H1 (cell line): ENCODE data around the gene RAD9B. TPM values are rescaled to one million over a fixed set of nuclear protein-coding genes. Genes with fewer than 3 reads are reported as not detected.

Experiments
- CTCF ChIA-PET: fragments of 300-600 bp; sonication (Branson Sonifier 250); formaldehyde crosslinking; loops from one replicate; lab custom pipeline; 2021; ENCODE audit not compliant: partially characterized antibody; lab: Charles Lee
- POLR2A ChIA-PET: fragments of 300-600 bp; sonication (Branson Sonifier 250); formaldehyde crosslinking; loops from one replicate; lab custom pipeline; 2021; ENCODE audit warnings: inconsistent platforms; ENCODE audit not compliant: partially characterized antibody; lab: Charles Lee
- DNase-seq, 2 experiments: peaks; one replicate each; pipeline versions ENCODE4 v3.0.0 to v3.0.0-alpha.2; 2010 to 2022; ENCODE audit warnings: low spot score in 2 of 2, low read depth in 1 of 2, mixed read lengths in 1 of 2
- FAIRE-seq: peaks from 2 replicates; lab custom pipeline; 2011; peaks lifted over from hg19 to GRCh38; lab: Jason Lieb, UNC
- H2AFZ ChIP-seq: 2 replicates; pipeline ENCODE4 v1.8.1; 2012; ENCODE audit warnings: low read length, inconsistent platforms
- H2AK5ac ChIP-seq: 2 replicates; pipeline ENCODE4 v1.6.1; 2013; ENCODE audit warnings: low read depth, low read length
- H2BK120ac ChIP-seq: replicated peaks from 2 replicates; pipeline ENCODE3; 2013; ENCODE audit warnings: low read depth, low read length, inconsistent platforms
- H2BK12ac ChIP-seq: 2 replicates; pipeline ENCODE4 v1.6.1; 2013; ENCODE audit warnings: low read depth, low read length
- H2BK15ac ChIP-seq: 2 replicates; pipeline ENCODE4 v1.6.1; 2013; ENCODE audit warnings: low read length
- H2BK20ac ChIP-seq: 2 replicates; pipeline ENCODE4 v1.6.1; 2013; ENCODE audit warnings: low read length
- H2BK5ac ChIP-seq: 2 replicates; pipeline ENCODE4 v1.6.1; 2013; ENCODE audit warnings: low read depth, low read length
- H3K14ac ChIP-seq: 2 replicates; pipeline ENCODE4 v1.6.1; 2013; ENCODE audit warnings: inconsistent platforms; ENCODE audit not compliant: insufficient read length
- H3K18ac ChIP-seq: 2 replicates; pipeline ENCODE4 v1.6.1; 2013; ENCODE audit warnings: low read length; ENCODE audit errors: extremely low read depth
- H3K23ac ChIP-seq: 2 replicates; pipeline ENCODE4 v1.6.1; 2013; ENCODE audit warnings: inconsistent platforms; ENCODE audit not compliant: insufficient read length
- H3K23me2 ChIP-seq: 2 replicates; pipeline ENCODE4 v1.6.1; 2013; ENCODE audit warnings: low read depth, low read length
- H3K27ac ChIP-seq: 2 replicates; pipeline ENCODE4 v1.6.1; 2011; ENCODE audit warnings: low read depth, low read length, inconsistent platforms
- H3K27me3 ChIP-seq, 4 experiments: replicated peaks in 1 of 4; 1 replicate in 1 of 4; 2 replicates in 3 of 4; pipeline versions ENCODE4 v1.6.1 to v1.8.1; 2011 to 2013; ENCODE audit warnings: low read length in 3 of 4, mild to moderate bottlenecking in 3 of 4, inconsistent platforms in 2 of 4, mixed read lengths in 2 of 4, moderate library complexity in 1 of 4; ENCODE audit not compliant: control insufficient read depth in 3 of 4, insufficient read depth in 3 of 4; ENCODE audit errors: extremely low read depth in 1 of 4
- H3K36me3 ChIP-seq, 4 experiments: 2 replicates each; pipeline versions ENCODE4 v1.6.1 to v1.8.1; 2011 to 2013; ENCODE audit warnings: mild to moderate bottlenecking in 4 of 4, low read length in 3 of 4, moderate library complexity in 2 of 4, control low read depth in 1 of 4, inconsistent platforms in 1 of 4; ENCODE audit not compliant: insufficient read depth in 4 of 4, control insufficient read depth in 2 of 4
- H3K4ac ChIP-seq: replicated peaks from 2 replicates; pipeline ENCODE3; 2013; ENCODE audit warnings: low read length, low read depth, mixed read lengths, inconsistent platforms; ENCODE audit not compliant: insufficient read length
- H3K4me1 ChIP-seq, 4 experiments: replicated peaks in 1 of 4; 1 replicate in 1 of 4; 2 replicates in 3 of 4; pipeline versions ENCODE4 v1.6.1 to v1.8.1; 2011 to 2013; ENCODE audit warnings: low read length in 3 of 4, inconsistent platforms in 2 of 4, mixed read lengths in 1 of 4; ENCODE audit not compliant: insufficient read depth in 4 of 4, control insufficient read depth in 3 of 4
- H3K4me2 ChIP-seq, 2 experiments: 2 replicates each; pipeline versions ENCODE4 v1.6.1 to v1.8.1; 2011 to 2013; ENCODE audit warnings: low read depth in 2 of 2, low read length in 2 of 2, control low read depth in 1 of 2, inconsistent platforms in 1 of 2, mild to moderate bottlenecking in 1 of 2; ENCODE audit not compliant: insufficient read depth in 1 of 2
- H3K4me3 ChIP-seq, 4 experiments: fragments of 200-600, 300-600 bp in 1 of 4; sonication (generic), shearing (Covaris generic), sonication (Bioruptor Twin) in 1 of 4; 2 replicates each; pipeline versions ENCODE4 v1.5.1 to v1.8.1; 2011 to 2016; ENCODE audit warnings: low read length in 4 of 4, low read depth in 3 of 4, control low read depth in 2 of 4, inconsistent platforms in 2 of 4, mild to moderate bottlenecking in 2 of 4, mixed read lengths in 1 of 4, moderate library complexity in 1 of 4; ENCODE audit not compliant: insufficient read depth in 2 of 4; ENCODE audit errors: extremely low read depth in 1 of 4
- H3K56ac ChIP-seq: replicated peaks from 2 replicates; pipeline ENCODE3; 2013; ENCODE audit warnings: low read depth, mild to moderate bottlenecking, mixed read lengths, low read length, inconsistent platforms; ENCODE audit not compliant: insufficient read length
- H3K79me1 ChIP-seq: 2 replicates; pipeline ENCODE4 v1.6.1; 2013; ENCODE audit warnings: low read depth, low read length, control low read depth
- H3K79me2 ChIP-seq, 2 experiments: 2 replicates each; pipeline versions ENCODE4 v1.6.1 to v1.8.1; 2012 to 2013; ENCODE audit warnings: low read length in 2 of 2, mild to moderate bottlenecking in 2 of 2, inconsistent platforms in 1 of 2; ENCODE audit not compliant: insufficient read depth in 2 of 2, control insufficient read depth in 1 of 2
- H3K9ac ChIP-seq, 4 experiments: replicated peaks in 1 of 4; 1 replicate in 1 of 4; 2 replicates in 3 of 4; pipeline versions ENCODE4 v1.6.1 to v1.8.1; 2011 to 2013; ENCODE audit warnings: low read depth in 3 of 4, low read length in 3 of 4, control low read depth in 2 of 4, mild to moderate bottlenecking in 2 of 4, moderate library complexity in 2 of 4, inconsistent platforms in 1 of 4; ENCODE audit errors: extremely low read depth in 1 of 4
- H3K9me3 ChIP-seq, 2 experiments: 2 replicates each; pipeline versions ENCODE4 v1.6.1 to v1.8.1; 2012 to 2013; ENCODE audit warnings: mild to moderate bottlenecking in 2 of 2, moderate library complexity in 2 of 2, control low read depth in 1 of 2, inconsistent platforms in 1 of 2, low read depth in 1 of 2, low read length in 1 of 2, mixed read lengths in 1 of 2; ENCODE audit not compliant: insufficient read depth in 2 of 2
- H4K20me1 ChIP-seq, 2 experiments: replicated peaks in 1 of 2; 2 replicates each; pipeline versions ENCODE3 to v1.8.1; 2011 to 2013; ENCODE audit warnings: inconsistent platforms in 2 of 2, low read length in 2 of 2, mild to moderate bottlenecking in 1 of 2; ENCODE audit not compliant: insufficient read depth in 2 of 2, control insufficient read depth in 1 of 2
- H4K5ac ChIP-seq: 2 replicates; pipeline ENCODE4 v1.6.1; 2013; ENCODE audit warnings: low read length, low read depth, mixed read lengths, inconsistent platforms; ENCODE audit not compliant: insufficient read length
- H4K8ac ChIP-seq: 2 replicates; pipeline ENCODE4 v1.8.0; 2013; ENCODE audit warnings: mild to moderate bottlenecking, moderate library complexity, low read length, inconsistent platforms; ENCODE audit not compliant: insufficient read depth; ENCODE audit errors: extremely low read depth
- H4K91ac ChIP-seq: replicated peaks from 2 replicates; pipeline ENCODE3; 2013; ENCODE audit warnings: low read length, mixed read lengths, inconsistent platforms; ENCODE audit not compliant: insufficient read length
- KDM1A ChIP-seq: fragments of 200-600, 300-600 bp; sonication (generic); IDR thresholded peaks from 2 replicates; pipeline ENCODE4 v1.7.1; 2016; ENCODE audit warnings: mild to moderate bottlenecking, low read length, borderline replicate concordance
- RNF2 ChIP-seq: fragments of 200-900, 300-1000 bp; sonication (generic); IDR thresholded peaks from 2 replicates; pipeline ENCODE4 v1.7.1; 2016; ENCODE audit warnings: borderline replicate concordance, low read depth, mild to moderate bottlenecking, antibody characterized with exemption, low read length; ENCODE audit not compliant: poor library complexity, severe bottlenecking; ENCODE audit errors: missing control alignments
- WGBS, 2 experiments: shearing (Covaris generic) in 1 of 2; methylation state at CpG; one replicate each; pipeline versions ENCODE4 v1.1.6 to v1.1.7; 2013 to 2015; ENCODE audit warnings: low lambda C conversion rate in 2 of 2, mixed read lengths in 2 of 2, inconsistent platforms in 1 of 2, low coverage in 1 of 2, missing lambda C conversion rate in 1 of 2; ENCODE audit not compliant: insufficient replicate concordance in 2 of 2, insufficient coverage in 1 of 2, insufficient read length in 1 of 2; ENCODE audit errors: extremely low coverage in 1 of 2, missing lambda C conversion rate in 1 of 2; 5-methylcytosine and 5-hydroxymethylcytosine counted together
- polyA plus RNA-seq, 7 experiments: library from polyadenylated mRNA; depleted of rRNA in 3 of 7; stranded (reverse) in 5 of 7; unstranded in 2 of 7; fragments of >200 nt in 5 of 7; fragments of 200-250 nt in 2 of 7; gene quantifications; 1 replicate in 5 of 7; 2 replicates in 1 of 7; 4 replicates in 1 of 7; pipeline versions ENCODE4 v1.2.1 to v1.2.3, GENCODE V29; 2011 to 2013; ENCODE audit warnings: missing spikeins in 2 of 7, mixed read lengths in 2 of 7
- total RNA-seq: library from RNA; stranded (reverse); fragmentation: NEBNext Ultra II Directional; extraction: Animal tissue kit (Norgen Biotek cat#: 25700); gene quantifications from 2 replicates; pipeline ENCODE4 v1.2.1, GENCODE V29; 2021

Gene RAD9B
- total and polyA plus RNA-seq, 2 of the 8 experiments (the other 6 are each of a cell fraction or from before 2014, with no cell fraction given), result 0.06 TPM; not detected in 1

GRCh38 chr12:110516995-110517394 lies 14.9 kb downstream of the RAD9B start:
- Histone ChIP-seq H2BK15ac (no peak overlapping the region), H2AFZ (no peak overlapping the region), H2BK5ac (no peak overlapping the region), H3K9ac (no peak overlapping the region), H4K91ac (no peak overlapping the region), H3K79me2 (no peaks in the 10 kb centered on the region), H3K27ac (no peak overlapping the region), H3K36me3 (no peaks in the 10 kb centered on the region), H3K56ac (no peak overlapping the region), H2BK120ac (no peak overlapping the region), H3K14ac (no peak overlapping the region), H3K4me1 (no peaks in the 10 kb centered on the region), H3K4me2 (no peak overlapping the region), H2BK12ac (no peak overlapping the region), H3K23ac (no peak overlapping the region), H3K4ac (no peak overlapping the region), H3K23me2 (no peaks in the 10 kb centered on the region; the same call in 1 of the 2 replicates), H4K20me1 (no peaks in the 10 kb centered on the region), H3K79me1 (no peaks in the 10 kb centered on the region), H3K4me3 (no peak overlapping the region), H2AK5ac (no peak overlapping the region), H3K27me3 (no peaks in the 10 kb centered on the region), H3K9me3 (no peaks in the 10 kb centered on the region), H4K5ac (no peak overlapping the region), H4K8ac (no peak overlapping the region), H3K18ac (no peak overlapping the region), H2BK20ac (no peak overlapping the region)
- POLR2A ChIA-PET, result interaction anchor here (0.5 kb wide), 1 partner anchor 196 kb away, joined by 3 read pairs; no protein-coding TSS in a partner anchor
- TF ChIP-seq KDM1A (peak; percentile 32; the same call in 1 of the 2 replicates), RNF2 (no peak)
- no peak for DNase-seq
- WGBS, 2 experiments, result 94% methylated on average over 3 of the region's 3 CpGs; no CpG with 5 or more reads in 1 of the 2 experiments
- CTCF ChIA-PET, result interaction anchor here (0.6 kb wide), 1 partner anchor 330 kb away, joined by 3 read pairs; the partner anchor contains the start of gene CCDC63
- FAIRE-seq, result no peak
